HepG2 (cell line): Measurements from ENCODE around the gene POU6F2. TPM values are rescaled to one million over a fixed set of nuclear protein-coding genes. Genes with fewer than 3 reads are reported as not detected.

ENCODE experiments used
- MTA1 ChIP-seq: sonication (generic); formaldehyde crosslinking; IDR thresholded peaks from 2 replicates; pipeline ENCODE4 v1.4.0; 2020; ENCODE audit warnings: missing genetic modification reagents, mild to moderate bottlenecking, borderline replicate concordance
- ZBTB38 ChIP-seq: sonication (generic); formaldehyde crosslinking; IDR thresholded peaks from 2 replicates; pipeline ENCODE4 v1.5.1; 2020; ENCODE audit warnings: mild to moderate bottlenecking, missing genetic modification reagents
- ZC3H13 ChIP-seq: sonication (generic); formaldehyde crosslinking; IDR thresholded peaks from 2 replicates; pipeline ENCODE4 v1.8.1; 2023; ENCODE audit warnings: mild to moderate bottlenecking, missing genetic modification reagents, moderate library complexity
- ZFX ChIP-seq: sonication (generic); formaldehyde crosslinking; IDR thresholded peaks from 2 replicates; pipeline ENCODE4 v1.4.0; 2020; ENCODE audit warnings: mild to moderate bottlenecking, low read depth, missing genetic modification reagents, moderate library complexity
- polyA plus RNA-seq, 8 experiments: library from polyadenylated mRNA; depleted of rRNA in 3 of 8; stranded (reverse) in 7 of 8; unstranded in 1 of 8; fragments of >200 nt; fragmentation: Illumina TruSeq in 4 of 8; extraction: Trizol in 4 of 8; gene quantifications; 2 replicates each; pipeline versions ENCODE4 v1.2.1 to v1.2.3, GENCODE V29; 2011 to 2016; ENCODE audit warnings: low read depth in 4 of 8, missing spikeins in 1 of 8, mixed read lengths in 1 of 8; ENCODE audit not compliant: insufficient read depth in 1 of 8
- total RNA-seq, 5 experiments: library from RNA; depleted of rRNA; stranded (reverse); fragments of >200 nt; fragmentation: Illumina TruSeq; extraction: Trizol; gene quantifications; 2 replicates each; pipeline ENCODE4 v1.2.3, GENCODE V29; 2016; ENCODE audit warnings: low read depth in 1 of 5
- TF ChIP-seq, protein P1 (sequence below): sonication (generic); formaldehyde crosslinking; IDR thresholded peaks from 2 replicates; pipeline ENCODE4 v1.5.0; 2020; ENCODE audit warnings: mild to moderate bottlenecking, missing genetic modification reagents, borderline replicate concordance
- TF ChIP-seq, protein P2 (sequence below): sonication (generic); formaldehyde crosslinking; IDR thresholded peaks from 2 replicates; pipeline ENCODE4 v1.8.1; 2023; ENCODE audit warnings: mild to moderate bottlenecking, missing genetic modification reagents
- TF ChIP-seq, protein P3 (sequence below): sonication (generic); formaldehyde crosslinking; IDR thresholded peaks from 2 replicates; pipeline ENCODE4 v1.8.1; 2023; ENCODE audit warnings: mild to moderate bottlenecking, missing genetic modification reagents

The POU6F2 gene
- total and polyA plus RNA-seq, 2 of the 13 experiments (the other 11 are each of a cell fraction or from before 2014, with no cell fraction given), result not detected

DNA sequence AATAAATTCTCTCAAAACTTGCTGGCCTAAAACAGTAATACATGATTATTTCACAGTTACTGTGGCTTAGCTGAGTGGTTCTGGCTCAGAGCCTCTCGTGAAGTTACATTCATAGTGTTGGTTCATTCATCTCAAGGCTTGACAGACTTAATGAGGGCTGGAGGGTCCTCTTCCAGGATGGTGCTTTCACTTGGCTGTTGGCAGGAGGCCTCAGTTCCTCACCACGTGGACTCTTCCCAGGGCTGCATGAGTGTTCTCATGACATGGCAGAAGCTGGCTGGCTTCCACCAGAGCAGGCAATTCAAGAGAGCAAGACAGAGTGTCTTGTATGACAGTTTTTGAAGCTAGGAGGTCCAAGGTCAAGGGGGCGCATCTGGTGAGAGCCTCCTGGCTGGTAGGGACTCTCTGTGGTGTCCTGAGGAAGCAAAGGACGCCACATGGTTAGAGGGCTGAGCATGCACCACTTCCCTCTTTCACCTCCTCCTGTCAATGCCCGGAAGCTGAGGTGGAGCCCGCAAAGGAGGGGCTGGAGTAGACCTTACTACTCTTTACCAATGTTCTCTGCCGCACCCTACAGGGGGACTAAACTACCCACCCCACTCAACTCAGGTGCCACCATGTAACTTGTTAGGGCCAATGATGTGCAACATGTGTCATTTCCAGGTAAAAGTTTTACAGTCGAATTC lies 530.3 kb downstream of the POU6F2 start (continued):
- TF ChIP-seq, protein P1, sequence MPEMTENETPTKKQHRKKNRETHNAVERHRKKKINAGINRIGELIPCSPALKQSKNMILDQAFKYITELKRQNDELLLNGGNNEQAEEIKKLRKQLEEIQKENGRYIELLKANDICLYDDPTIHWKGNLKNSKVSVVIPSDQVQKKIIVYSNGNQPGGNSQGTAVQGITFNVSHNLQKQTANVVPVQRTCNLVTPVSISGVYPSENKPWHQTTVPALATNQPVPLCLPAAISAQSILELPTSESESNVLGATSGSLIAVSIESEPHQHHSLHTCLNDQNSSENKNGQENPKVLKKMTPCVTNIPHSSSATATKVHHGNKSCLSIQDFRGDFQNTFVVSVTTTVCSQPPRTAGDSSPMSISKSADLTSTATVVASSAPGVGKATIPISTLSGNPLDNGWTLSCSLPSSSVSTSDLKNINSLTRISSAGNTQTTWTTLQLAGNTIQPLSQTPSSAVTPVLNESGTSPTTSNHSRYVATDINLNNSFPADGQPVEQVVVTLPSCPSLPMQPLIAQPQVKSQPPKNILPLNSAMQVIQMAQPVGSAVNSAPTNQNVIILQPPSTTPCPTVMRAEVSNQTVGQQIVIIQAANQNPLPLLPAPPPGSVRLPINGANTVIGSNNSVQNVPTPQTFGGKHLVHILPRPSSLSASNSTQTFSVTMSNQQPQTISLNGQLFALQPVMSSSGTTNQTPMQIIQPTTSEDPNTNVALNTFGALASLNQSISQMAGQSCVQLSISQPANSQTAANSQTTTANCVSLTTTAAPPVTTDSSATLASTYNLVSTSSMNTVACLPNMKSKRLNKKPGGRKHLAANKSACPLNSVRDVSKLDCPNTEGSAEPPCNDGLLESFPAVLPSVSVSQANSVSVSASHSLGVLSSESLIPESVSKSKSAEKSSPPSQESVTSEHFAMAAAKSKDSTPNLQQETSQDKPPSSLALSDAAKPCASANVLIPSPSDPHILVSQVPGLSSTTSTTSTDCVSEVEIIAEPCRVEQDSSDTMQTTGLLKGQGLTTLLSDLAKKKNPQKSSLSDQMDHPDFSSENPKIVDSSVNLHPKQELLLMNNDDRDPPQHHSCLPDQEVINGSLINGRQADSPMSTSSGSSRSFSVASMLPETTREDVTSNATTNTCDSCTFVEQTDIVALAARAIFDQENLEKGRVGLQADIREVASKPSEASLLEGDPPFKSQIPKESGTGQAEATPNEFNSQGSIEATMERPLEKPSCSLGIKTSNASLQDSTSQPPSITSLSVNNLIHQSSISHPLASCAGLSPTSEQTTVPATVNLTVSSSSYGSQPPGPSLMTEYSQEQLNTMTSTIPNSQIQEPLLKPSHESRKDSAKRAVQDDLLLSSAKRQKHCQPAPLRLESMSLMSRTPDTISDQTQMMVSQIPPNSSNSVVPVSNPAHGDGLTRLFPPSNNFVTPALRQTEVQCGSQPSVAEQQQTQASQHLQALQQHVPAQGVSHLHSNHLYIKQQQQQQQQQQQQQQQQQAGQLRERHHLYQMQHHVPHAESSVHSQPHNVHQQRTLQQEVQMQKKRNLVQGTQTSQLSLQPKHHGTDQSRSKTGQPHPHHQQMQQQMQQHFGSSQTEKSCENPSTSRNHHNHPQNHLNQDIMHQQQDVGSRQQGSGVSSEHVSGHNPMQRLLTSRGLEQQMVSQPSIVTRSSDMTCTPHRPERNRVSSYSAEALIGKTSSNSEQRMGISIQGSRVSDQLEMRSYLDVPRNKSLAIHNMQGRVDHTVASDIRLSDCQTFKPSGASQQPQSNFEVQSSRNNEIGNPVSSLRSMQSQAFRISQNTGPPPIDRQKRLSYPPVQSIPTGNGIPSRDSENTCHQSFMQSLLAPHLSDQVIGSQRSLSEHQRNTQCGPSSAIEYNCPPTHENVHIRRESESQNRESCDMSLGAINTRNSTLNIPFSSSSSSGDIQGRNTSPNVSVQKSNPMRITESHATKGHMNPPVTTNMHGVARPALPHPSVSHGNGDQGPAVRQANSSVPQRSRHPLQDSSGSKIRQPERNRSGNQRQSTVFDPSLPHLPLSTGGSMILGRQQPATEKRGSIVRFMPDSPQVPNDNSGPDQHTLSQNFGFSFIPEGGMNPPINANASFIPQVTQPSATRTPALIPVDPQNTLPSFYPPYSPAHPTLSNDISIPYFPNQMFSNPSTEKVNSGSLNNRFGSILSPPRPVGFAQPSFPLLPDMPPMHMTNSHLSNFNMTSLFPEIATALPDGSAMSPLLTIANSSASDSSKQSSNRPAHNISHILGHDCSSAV (CRISPR knock-in tag), result no peak
- TF ChIP-seq MTA1 (CRISPR knock-in tag), result no peak
- TF ChIP-seq, protein P2, sequence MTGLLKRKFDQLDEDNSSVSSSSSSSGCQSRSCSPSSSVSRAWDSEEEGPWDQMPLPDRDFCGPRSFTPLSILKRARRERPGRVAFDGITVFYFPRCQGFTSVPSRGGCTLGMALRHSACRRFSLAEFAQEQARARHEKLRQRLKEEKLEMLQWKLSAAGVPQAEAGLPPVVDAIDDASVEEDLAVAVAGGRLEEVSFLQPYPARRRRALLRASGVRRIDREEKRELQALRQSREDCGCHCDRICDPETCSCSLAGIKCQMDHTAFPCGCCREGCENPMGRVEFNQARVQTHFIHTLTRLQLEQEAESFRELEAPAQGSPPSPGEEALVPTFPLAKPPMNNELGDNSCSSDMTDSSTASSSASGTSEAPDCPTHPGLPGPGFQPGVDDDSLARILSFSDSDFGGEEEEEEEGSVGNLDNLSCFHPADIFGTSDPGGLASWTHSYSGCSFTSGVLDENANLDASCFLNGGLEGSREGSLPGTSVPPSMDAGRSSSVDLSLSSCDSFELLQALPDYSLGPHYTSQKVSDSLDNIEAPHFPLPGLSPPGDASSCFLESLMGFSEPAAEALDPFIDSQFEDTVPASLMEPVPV, result no peak
- TF ChIP-seq ZFX (CRISPR knock-in tag), result no peak
- TF ChIP-seq ZBTB38 (CRISPR knock-in tag), result no peak
- TF ChIP-seq ZC3H13 (CRISPR knock-in tag), result no peak
- TF ChIP-seq, protein P3, sequence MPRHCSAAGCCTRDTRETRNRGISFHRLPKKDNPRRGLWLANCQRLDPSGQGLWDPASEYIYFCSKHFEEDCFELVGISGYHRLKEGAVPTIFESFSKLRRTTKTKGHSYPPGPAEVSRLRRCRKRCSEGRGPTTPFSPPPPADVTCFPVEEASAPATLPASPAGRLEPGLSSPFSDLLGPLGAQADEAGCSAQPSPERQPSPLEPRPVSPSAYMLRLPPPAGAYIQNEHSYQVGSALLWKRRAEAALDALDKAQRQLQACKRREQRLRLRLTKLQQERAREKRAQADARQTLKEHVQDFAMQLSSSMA (CRISPR knock-in tag), result no peak
- TF ChIP-seq, all 625 proteins: peak for 0
